Measurements from ENCODE around the gene GALNT11. TPM values are rescaled to one million over a fixed set of nuclear protein-coding genes. Genes with fewer than 3 reads are reported as not detected.
A peak's percentile ranks its signal among the peaks of the same experiment; 100 is the strongest.

The GALNT11 gene
- total and polyA plus RNA-seq, 7 donors = 11.2 to 20.6 (median 15.8) TPM

- DNase-seq (no peak), ATAC-seq (no peak)
- Histone ChIP-seq H3K27me3 (ENCODE audit: insufficient read depth in 3 of 3, low read length in 2 of 3) (no peaks in the 10 kb centered on the region), H3K36me3 (ENCODE audit: insufficient read depth in 1 of 2, low read depth in 1 of 2) (peaks cover 5 to 91% of the 10 kb centered on the region in 2 donors), H3K4me1 (no peaks in the 10 kb centered on the region), H3K9me3 (no peaks in the 10 kb centered on the region), H3K27ac (no peak overlapping the region), H3K4me3 (no peak overlapping the region)
- intact Hi-C loops (cut with DNase I) = no loop called here
- TF ChIP-seq, protein P1, sequence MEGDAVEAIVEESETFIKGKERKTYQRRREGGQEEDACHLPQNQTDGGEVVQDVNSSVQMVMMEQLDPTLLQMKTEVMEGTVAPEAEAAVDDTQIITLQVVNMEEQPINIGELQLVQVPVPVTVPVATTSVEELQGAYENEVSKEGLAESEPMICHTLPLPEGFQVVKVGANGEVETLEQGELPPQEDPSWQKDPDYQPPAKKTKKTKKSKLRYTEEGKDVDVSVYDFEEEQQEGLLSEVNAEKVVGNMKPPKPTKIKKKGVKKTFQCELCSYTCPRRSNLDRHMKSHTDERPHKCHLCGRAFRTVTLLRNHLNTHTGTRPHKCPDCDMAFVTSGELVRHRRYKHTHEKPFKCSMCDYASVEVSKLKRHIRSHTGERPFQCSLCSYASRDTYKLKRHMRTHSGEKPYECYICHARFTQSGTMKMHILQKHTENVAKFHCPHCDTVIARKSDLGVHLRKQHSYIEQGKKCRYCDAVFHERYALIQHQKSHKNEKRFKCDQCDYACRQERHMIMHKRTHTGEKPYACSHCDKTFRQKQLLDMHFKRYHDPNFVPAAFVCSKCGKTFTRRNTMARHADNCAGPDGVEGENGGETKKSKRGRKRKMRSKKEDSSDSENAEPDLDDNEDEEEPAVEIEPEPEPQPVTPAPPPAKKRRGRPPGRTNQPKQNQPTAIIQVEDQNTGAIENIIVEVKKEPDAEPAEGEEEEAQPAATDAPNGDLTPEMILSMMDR (IDR thresholded peaks at IDR 0.05) = no peak
- WGBS, 3 donors = 88 to 93% (median 90%) methylated on average over 8 of the region's 8 CpGs
These were observed 91.9 kb downstream of the GALNT11 start for GRCh38 chr7:152117356-152117755.

DNA sequence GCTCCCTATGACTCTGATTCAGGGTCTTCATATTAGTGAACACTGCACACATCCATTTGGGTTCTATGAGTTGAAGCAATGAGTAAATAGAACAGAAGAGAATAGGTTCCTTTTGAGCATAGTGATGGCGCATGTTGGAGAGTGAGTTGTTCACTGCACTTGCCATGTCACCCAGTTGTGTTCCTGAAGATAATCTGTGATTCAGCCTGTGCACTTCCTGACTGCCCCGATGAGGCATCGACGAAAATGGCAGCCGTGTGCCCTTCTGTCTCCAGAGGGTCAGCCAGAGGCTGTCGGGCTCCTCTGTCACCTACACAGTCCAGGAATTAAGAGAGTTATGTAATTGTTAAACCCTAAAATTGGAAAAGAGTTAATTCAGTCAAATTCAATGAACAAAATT lies 94.7 kb downstream of the GALNT11 start:
- DNase-seq = no peak
- no peaks in the 10 kb centered on the region for H3K9me3 ChIP-seq
- intact Hi-C loops (cut with DNase I) = no loop called here

GRCh38 chr7:152120776-152121175 lies 95.3 kb downstream of the GALNT11 start:
- TF ChIP-seq, protein P1 (IDR thresholded peaks at IDR 0.05) = no peak
- Histone ChIP-seq H3K27me3 (ENCODE audit: insufficient read depth in 3 of 3, low read length in 2 of 3) (no peaks in the 10 kb centered on the region), H3K27ac (no peak overlapping the region), H3K4me3 (no peak overlapping the region), H3K9me3 (no peaks in the 10 kb centered on the region), H3K36me3 (ENCODE audit: insufficient read depth in 1 of 2, low read depth in 1 of 2) (peaks cover 5 to 100% of the 10 kb centered on the region in 2 donors), H3K4me1 (no peaks in the 10 kb centered on the region)
- intact Hi-C loops (cut with DNase I) = no loop called here
- DNase-seq = no peak
- WGBS, 3 donors = 97 to 98% (median 98%) methylated on average over 7 of the region's 7 CpGs
- ATAC-seq = no peak

More for the DNA sequence above, 94.7 kb downstream of the GALNT11 start:
- WGBS, 3 donors = 92 to 99% (median 96%) methylated on average over 6 of the region's 6 CpGs
- TF ChIP-seq, protein P1 (IDR thresholded peaks at IDR 0.05) = no peak
- H3K36me3 ChIP-seq (ENCODE audit: insufficient read depth in 1 of 2, low read depth in 1 of 2) = peaks cover 5 to 99% of the 10 kb centered on the region in 2 donors
- peak in 2 of 4 donors; percentile 44 to 54 for ATAC-seq
- no peaks in the 10 kb centered on the region for H3K27me3 ChIP-seq (ENCODE audit: insufficient read depth in 3 of 3, low read length in 2 of 3)
- H3K27ac ChIP-seq = no peak overlapping the region
- no peak overlapping the region for H3K4me3 ChIP-seq
- no peaks in the 10 kb centered on the region for H3K4me1 ChIP-seq

GRCh38 chr7:152121432-152121831 lies 96.0 kb downstream of the GALNT11 start:
- peaks cover 5 to 97% of the 10 kb centered on the region in 2 donors for H3K36me3 ChIP-seq (ENCODE audit: insufficient read depth in 1 of 2, low read depth in 1 of 2)
- H3K27me3 ChIP-seq (ENCODE audit: insufficient read depth in 3 of 3, low read length in 2 of 3) = no peaks in the 10 kb centered on the region
- no peak overlapping the region for H3K27ac ChIP-seq
- no peak overlapping the region for H3K4me3 ChIP-seq
- intact Hi-C loops (cut with DNase I) = no loop called here
- H3K9me3 ChIP-seq = no peaks in the 10 kb centered on the region
- ATAC-seq = no peak
- no peaks in the 10 kb centered on the region for H3K4me1 ChIP-seq
- no peak for DNase-seq
- TF ChIP-seq, protein P1 (IDR thresholded peaks at IDR 0.05) = no peak
- 94 to 96% (median 94%) methylated on average over 9 of the region's 9 CpGs for whole genome bisulfite sequencing, 3 donors

GRCh38 chr7:152122540-152122939 lies 97.1 kb downstream of the GALNT11 start:
- Histone ChIP-seq H3K4me1 (no peaks in the 10 kb centered on the region), H3K36me3 (ENCODE audit: insufficient read depth in 1 of 2, low read depth in 1 of 2) (peaks cover 5 to 94% of the 10 kb centered on the region in 2 donors), H3K27ac (no peak overlapping the region), H3K27me3 (ENCODE audit: insufficient read depth in 3 of 3, low read length in 2 of 3) (no peaks in the 10 kb centered on the region), H3K4me3 (no peak overlapping the region), H3K9me3 (no peaks in the 10 kb centered on the region)
- DNase-seq = no peak
- TF ChIP-seq, protein P1 (IDR thresholded peaks at IDR 0.05) = no peak
- ATAC-seq = no peak
- intact Hi-C loops (cut with DNase I) = no loop called here
- 91 to 99% (median 94%) methylated on average over 1 of the region's 1 CpG for WGBS, 3 donors
